ENCODE data around the gene CLIP3.
A peak's percentile ranks its signal among the peaks of the same experiment; 100 is the strongest.
"Not testable (repeated sequence)": the region's sequence is repeated elsewhere in the genome, so short reads cannot be mapped to it uniquely, and the experiment has no call there.

The CLIP3 gene

GRCh38 chr19:36047835-36048234 is 15.2 kb upstream of the CLIP3 start:
- Histone ChIP-seq H3K27me3 (ENCODE audit: control insufficient read depth in 1 of 2, insufficient read depth in 2 of 2, low read length in 2 of 2) (no peaks in the 10 kb centered on the region), H3K27ac (ENCODE audit: low read depth, low read length) (no peak overlapping the region), H3K4me3 (ENCODE audit: low read depth in 1 of 2, low read length in 2 of 2) (no peak overlapping the region), H3K9me3 (ENCODE audit: control insufficient read depth in 1 of 2, low read length in 2 of 2) (no peaks in the 10 kb centered on the region), H3K9ac (ENCODE audit: low read depth in 1 of 2, low read length in 2 of 2) (no peak overlapping the region), H3K4me1 (ENCODE audit: control insufficient read depth in 1 of 2, insufficient read depth in 2 of 2, low read length in 2 of 2) (no peaks in the 10 kb centered on the region), H3K36me3 (ENCODE audit: control insufficient read depth in 1 of 2, insufficient read depth in 2 of 2, low read length in 2 of 2) (no peaks in the 10 kb centered on the region)

GRCh38 chr19:36046443-36047050 is 13.9 kb upstream of the CLIP3 start:
- Histone ChIP-seq H3K36me3 (ENCODE audit: control insufficient read depth in 1 of 2, insufficient read depth in 2 of 2, low read length in 2 of 2) (no peaks in the 10 kb centered on the region), H3K4me3 (ENCODE audit: low read depth in 1 of 2, low read length in 2 of 2) (no peak overlapping the region), H3K27me3 (ENCODE audit: control insufficient read depth in 1 of 2, insufficient read depth in 2 of 2, low read length in 2 of 2) (no peaks in the 10 kb centered on the region), H3K27ac (ENCODE audit: low read depth, low read length) (no peak overlapping the region), H3K4me1 (ENCODE audit: control insufficient read depth in 1 of 2, insufficient read depth in 2 of 2, low read length in 2 of 2) (no peaks in the 10 kb centered on the region), H3K9ac (ENCODE audit: low read depth in 1 of 2, low read length in 2 of 2) (no peak overlapping the region), H3K9me3 (ENCODE audit: control insufficient read depth in 1 of 2, low read length in 2 of 2) (no peaks in the 10 kb centered on the region)

GRCh38 chr19:36043952-36044351 is 11.3 kb upstream of the CLIP3 start:
- H3K27ac ChIP-seq (ENCODE audit: low read depth, low read length), result no peak overlapping the region
- H3K9ac ChIP-seq (ENCODE audit: low read depth in 1 of 2, low read length in 2 of 2), result no peak overlapping the region
- H3K4me1 ChIP-seq (ENCODE audit: control insufficient read depth in 1 of 2, insufficient read depth in 2 of 2, low read length in 2 of 2), result no peaks in the 10 kb centered on the region

GRCh38 chr19:36041831-36042230 is 9.2 kb upstream of the CLIP3 start:
- Histone ChIP-seq H3K27ac (ENCODE audit: low read depth, low read length) (peak overlapping the region; percentile 32), H3K9ac (ENCODE audit: low read depth in 1 of 2, low read length in 2 of 2) (no peak overlapping the region), H3K4me3 (ENCODE audit: low read depth in 1 of 2, low read length in 2 of 2) (no peak overlapping the region), H3K9me3 (ENCODE audit: control insufficient read depth in 1 of 2, low read length in 2 of 2) (no peaks in the 10 kb centered on the region), H3K36me3 (ENCODE audit: control insufficient read depth in 1 of 2, insufficient read depth in 2 of 2, low read length in 2 of 2) (no peaks in the 10 kb centered on the region), H3K4me1 (ENCODE audit: control insufficient read depth in 1 of 2, insufficient read depth in 2 of 2, low read length in 2 of 2) (no peaks in the 10 kb centered on the region), H3K27me3 (ENCODE audit: control insufficient read depth in 1 of 2, insufficient read depth in 2 of 2, low read length in 2 of 2) (no peaks in the 10 kb centered on the region)

More at GRCh38 chr19:36043952-36044351, 11.3 kb upstream of the CLIP3 start:
- Histone ChIP-seq H3K36me3 (ENCODE audit: control insufficient read depth in 1 of 2, insufficient read depth in 2 of 2, low read length in 2 of 2) (no peaks in the 10 kb centered on the region), H3K27me3 (ENCODE audit: control insufficient read depth in 1 of 2, insufficient read depth in 2 of 2, low read length in 2 of 2) (no peaks in the 10 kb centered on the region), H3K4me3 (ENCODE audit: low read depth in 1 of 2, low read length in 2 of 2) (no peak overlapping the region), H3K9me3 (ENCODE audit: control insufficient read depth in 1 of 2, low read length in 2 of 2) (no peaks in the 10 kb centered on the region)

DNA sequence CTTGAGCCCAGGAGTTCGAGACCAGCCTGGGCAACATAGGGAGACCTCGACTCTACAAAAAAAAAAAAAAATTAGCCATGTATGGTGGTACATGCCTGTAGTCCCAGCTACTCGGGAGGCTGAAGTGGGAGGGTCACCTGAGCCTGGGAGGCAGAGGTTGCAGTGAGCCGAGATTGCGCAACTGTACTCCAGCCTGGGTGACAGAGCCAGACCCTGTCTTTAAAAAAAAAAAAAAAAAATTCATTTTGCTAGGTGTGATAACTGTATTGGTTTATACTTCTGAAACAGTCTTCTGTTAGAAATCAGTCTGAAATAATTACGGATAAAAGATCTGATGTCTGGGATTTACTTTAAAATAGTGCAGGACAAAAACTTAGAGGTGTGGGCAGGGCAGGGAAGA is 8.4 kb upstream of the CLIP3 start:
- H3K27me3 ChIP-seq (ENCODE audit: control insufficient read depth in 1 of 2, insufficient read depth in 2 of 2, low read length in 2 of 2); H3K27ac ChIP-seq (ENCODE audit: low read depth, low read length): not testable (repeated sequence)

GRCh38 chr19:36040495-36040894 is 7.8 kb upstream of the CLIP3 start:
- H3K4me3 ChIP-seq (ENCODE audit: low read depth in 1 of 2, low read length in 2 of 2), result no peak overlapping the region

More for the DNA sequence above, 8.4 kb upstream of the CLIP3 start:
- not testable (repeated sequence) for H3K9ac ChIP-seq (ENCODE audit: low read depth in 1 of 2, low read length in 2 of 2); H3K4me1 ChIP-seq (ENCODE audit: control insufficient read depth in 1 of 2, insufficient read depth in 2 of 2, low read length in 2 of 2); H3K36me3 ChIP-seq (ENCODE audit: control insufficient read depth in 1 of 2, insufficient read depth in 2 of 2, low read length in 2 of 2); H3K9me3 ChIP-seq (ENCODE audit: control insufficient read depth in 1 of 2, low read length in 2 of 2); H3K4me3 ChIP-seq (ENCODE audit: low read depth in 1 of 2, low read length in 2 of 2)

GRCh38 chr19:36031308-36031707 is 1.4 kb downstream of the CLIP3 start:
- Histone ChIP-seq H3K4me1 (ENCODE audit: control insufficient read depth in 1 of 2, insufficient read depth in 2 of 2, low read length in 2 of 2) (no peaks in the 10 kb centered on the region), H3K9me3 (ENCODE audit: control insufficient read depth in 1 of 2, low read length in 2 of 2) (no peaks in the 10 kb centered on the region), H3K4me3 (ENCODE audit: low read depth in 1 of 2, low read length in 2 of 2) (no peak overlapping the region), H3K36me3 (ENCODE audit: control insufficient read depth in 1 of 2, insufficient read depth in 2 of 2, low read length in 2 of 2) (peaks cover 7 to 8% of the 10 kb centered on the region in 2 donors), H3K27me3 (ENCODE audit: control insufficient read depth in 1 of 2, insufficient read depth in 2 of 2, low read length in 2 of 2) (no peaks in the 10 kb centered on the region), H3K27ac (ENCODE audit: low read depth, low read length) (no peak overlapping the region), H3K9ac (ENCODE audit: low read depth in 1 of 2, low read length in 2 of 2) (peak overlapping the region in 1 of 2 donors; percentile 25)

More at GRCh38 chr19:36040495-36040894, 7.8 kb upstream of the CLIP3 start:
- H3K9me3 ChIP-seq (ENCODE audit: control insufficient read depth in 1 of 2, low read length in 2 of 2), result no peaks in the 10 kb centered on the region
- H3K27me3 ChIP-seq (ENCODE audit: control insufficient read depth in 1 of 2, insufficient read depth in 2 of 2, low read length in 2 of 2), result no peaks in the 10 kb centered on the region
- peaks cover 0 to under 1% of the 10 kb centered on the region in 2 donors for H3K36me3 ChIP-seq (ENCODE audit: control insufficient read depth in 1 of 2, insufficient read depth in 2 of 2, low read length in 2 of 2)
- no peak overlapping the region for H3K9ac ChIP-seq (ENCODE audit: low read depth in 1 of 2, low read length in 2 of 2)
- H3K27ac ChIP-seq (ENCODE audit: low read depth, low read length), result no peak overlapping the region
- no peaks in the 10 kb centered on the region for H3K4me1 ChIP-seq (ENCODE audit: control insufficient read depth in 1 of 2, insufficient read depth in 2 of 2, low read length in 2 of 2)

DNA sequence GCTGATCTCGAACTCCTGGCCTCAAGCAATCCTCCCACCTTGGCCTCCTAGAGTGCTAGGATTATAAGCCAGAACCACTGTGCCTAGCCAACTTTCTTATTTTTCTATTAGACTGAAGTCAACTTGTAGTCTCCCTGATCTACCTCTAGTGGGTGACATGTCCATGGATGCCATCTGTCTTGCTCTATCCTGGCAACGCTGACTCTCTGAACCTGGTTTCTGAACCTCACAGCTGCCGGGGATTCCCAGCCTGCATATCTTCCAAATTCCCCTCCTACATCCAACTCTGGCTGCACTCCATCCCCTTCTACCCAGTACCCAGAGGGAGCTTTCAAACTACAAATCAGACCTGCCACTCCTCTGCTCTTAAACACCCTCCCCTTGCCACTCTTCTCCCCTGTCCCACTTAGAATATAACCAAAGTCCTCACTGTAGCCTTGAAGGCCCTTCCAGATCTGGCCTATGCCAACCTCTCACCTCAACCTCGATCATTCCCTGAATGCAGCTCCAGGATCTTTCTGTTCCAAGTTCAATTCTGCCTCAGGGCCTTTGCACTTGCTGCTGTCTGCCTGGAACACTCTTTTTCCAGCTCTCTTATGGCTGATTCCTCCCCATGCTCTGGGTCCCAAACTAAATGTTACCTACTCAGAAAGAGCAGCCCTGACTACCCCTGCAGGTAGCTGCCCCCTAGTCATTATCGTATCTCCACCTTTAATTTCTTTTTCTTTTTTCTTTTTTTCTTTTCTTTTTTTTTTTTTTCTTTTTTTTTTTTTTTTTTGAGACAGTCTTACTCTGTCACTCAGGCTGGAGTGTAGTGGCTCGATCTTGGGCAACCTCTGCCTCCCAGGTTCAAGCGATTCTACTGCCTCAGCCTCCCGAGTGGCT is 2.2 kb downstream of the CLIP3 start:
- H3K27me3 ChIP-seq (ENCODE audit: control insufficient read depth in 1 of 2, insufficient read depth in 2 of 2, low read length in 2 of 2), result no peaks in the 10 kb centered on the region
- no peak overlapping the region for H3K27ac ChIP-seq (ENCODE audit: low read depth, low read length)
- no peak overlapping the region for H3K4me3 ChIP-seq (ENCODE audit: low read depth in 1 of 2, low read length in 2 of 2)
- no peak overlapping the region for H3K9ac ChIP-seq (ENCODE audit: low read depth in 1 of 2, low read length in 2 of 2)
- no peaks in the 10 kb centered on the region for H3K9me3 ChIP-seq (ENCODE audit: control insufficient read depth in 1 of 2, low read length in 2 of 2)
- no peaks in the 10 kb centered on the region for H3K4me1 ChIP-seq (ENCODE audit: control insufficient read depth in 1 of 2, insufficient read depth in 2 of 2, low read length in 2 of 2)
- peaks cover 7 to 8% of the 10 kb centered on the region in 2 donors for H3K36me3 ChIP-seq (ENCODE audit: control insufficient read depth in 1 of 2, insufficient read depth in 2 of 2, low read length in 2 of 2)

DNA sequence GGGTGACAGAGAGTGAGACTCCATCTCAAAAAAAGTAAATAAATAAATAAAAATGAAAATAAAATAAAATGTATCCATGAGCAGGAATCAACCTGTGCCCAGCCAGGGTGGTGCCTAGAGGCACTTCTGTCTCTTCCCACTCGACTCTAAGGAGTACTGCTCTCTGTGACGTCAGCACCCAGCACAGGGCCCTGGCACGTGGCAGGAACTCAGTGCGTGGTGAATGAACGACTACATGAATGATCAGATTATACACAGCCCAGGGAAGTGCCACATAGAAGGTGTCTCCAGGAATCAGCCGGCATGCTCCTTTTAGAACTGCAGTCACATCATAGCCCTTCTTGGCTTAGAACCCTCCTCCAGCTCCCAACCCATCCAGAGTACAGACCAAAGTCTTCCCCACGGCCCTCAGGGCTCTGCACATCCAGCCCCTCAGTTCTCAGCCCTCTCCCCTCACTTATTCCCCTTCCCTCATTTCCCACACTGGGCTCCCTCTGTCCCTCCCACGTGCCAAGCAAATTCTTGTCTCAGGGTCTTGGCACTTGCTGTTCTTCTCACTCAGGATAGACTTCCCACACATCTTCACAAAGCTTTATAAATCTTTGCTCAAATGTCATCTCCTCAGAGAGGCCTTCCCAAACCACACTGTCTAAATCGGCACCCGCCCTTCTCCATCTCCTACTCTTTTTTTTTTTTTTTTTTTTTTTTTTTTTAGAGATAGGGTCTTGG is 4.2 kb downstream of the CLIP3 start:
- peaks cover 0 to 8% of the 10 kb centered on the region in 2 donors for H3K36me3 ChIP-seq (ENCODE audit: control insufficient read depth in 1 of 2, insufficient read depth in 2 of 2, low read length in 2 of 2)

DNA sequence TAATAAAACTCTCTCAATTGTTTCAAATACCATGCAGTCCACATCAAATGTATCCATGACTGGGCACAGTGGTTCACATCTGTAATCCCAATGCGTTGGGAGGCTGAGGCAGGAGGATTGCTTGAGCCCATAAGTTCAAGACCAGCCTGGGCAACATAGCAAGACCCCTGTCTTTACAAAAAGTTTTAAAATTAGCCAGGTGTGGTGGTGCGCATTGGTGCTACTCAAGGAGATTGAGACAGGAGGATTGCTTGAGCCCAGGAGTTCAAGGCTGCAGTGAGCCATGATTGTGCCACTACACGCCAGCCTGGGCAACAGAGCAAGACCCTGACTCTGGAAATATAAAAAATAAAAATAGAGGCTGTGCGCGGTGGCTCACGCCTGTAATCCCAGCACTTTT is 5.0 kb downstream of the CLIP3 start:
- Histone ChIP-seq H3K9me3 (ENCODE audit: control insufficient read depth in 1 of 2, low read length in 2 of 2) (no peaks in the 10 kb centered on the region), H3K27ac (ENCODE audit: low read depth, low read length) (no peak overlapping the region), H3K9ac (ENCODE audit: low read depth in 1 of 2, low read length in 2 of 2) (no peak overlapping the region), H3K27me3 (ENCODE audit: control insufficient read depth in 1 of 2, insufficient read depth in 2 of 2, low read length in 2 of 2) (no peaks in the 10 kb centered on the region), H3K4me3 (ENCODE audit: low read depth in 1 of 2, low read length in 2 of 2) (no peak overlapping the region), H3K4me1 (ENCODE audit: control insufficient read depth in 1 of 2, insufficient read depth in 2 of 2, low read length in 2 of 2) (no peaks in the 10 kb centered on the region), H3K36me3 (ENCODE audit: control insufficient read depth in 1 of 2, insufficient read depth in 2 of 2, low read length in 2 of 2) (peaks cover 0 to 8% of the 10 kb centered on the region in 2 donors)

More for the DNA sequence above, 4.2 kb downstream of the CLIP3 start:
- no peaks in the 10 kb centered on the region for H3K27me3 ChIP-seq (ENCODE audit: control insufficient read depth in 1 of 2, insufficient read depth in 2 of 2, low read length in 2 of 2)
- H3K9me3 ChIP-seq (ENCODE audit: control insufficient read depth in 1 of 2, low read length in 2 of 2), result no peaks in the 10 kb centered on the region
- no peaks in the 10 kb centered on the region for H3K4me1 ChIP-seq (ENCODE audit: control insufficient read depth in 1 of 2, insufficient read depth in 2 of 2, low read length in 2 of 2)
- H3K4me3 ChIP-seq (ENCODE audit: low read depth in 1 of 2, low read length in 2 of 2), result no peak overlapping the region
- H3K27ac ChIP-seq (ENCODE audit: low read depth, low read length), result no peak overlapping the region
- no peak overlapping the region for H3K9ac ChIP-seq (ENCODE audit: low read depth in 1 of 2, low read length in 2 of 2)

All from duodenal mucosa (tissue), 2 donors.